H9 (cell line): ENCODE results near the gene KLHL21. TPM values are rescaled to one million over a fixed set of nuclear protein-coding genes. Genes with fewer than 3 reads are reported as not detected.
A peak's percentile ranks its signal among the peaks of the same experiment; 100 is the strongest.

Source experiments
- DNase-seq: peaks from one replicate; pipeline ENCODE4 v3.0.0-alpha.2; 2017
- H2AFZ ChIP-seq: one replicate; pipeline ENCODE4 v1.6.1; 2013; ENCODE audit warnings: mild to moderate bottlenecking, low read length, control low read depth, moderate library complexity
- H2AK5ac ChIP-seq: 2 replicates; pipeline ENCODE4 v1.6.1; 2013; ENCODE audit warnings: low read length, control low read depth, mixed read lengths; ENCODE audit not compliant: insufficient read length
- H2BK120ac ChIP-seq: one replicate; pipeline ENCODE4 v1.6.1; 2013; ENCODE audit warnings: low read depth, mild to moderate bottlenecking, low read length, control low read depth, inconsistent platforms; ENCODE audit not compliant: poor library complexity, severe bottlenecking
- H2BK12ac ChIP-seq: 2 replicates; pipeline ENCODE4 v1.6.1; 2013; ENCODE audit warnings: low read length, control low read depth, mixed read lengths, low read depth; ENCODE audit not compliant: insufficient read length
- H2BK15ac ChIP-seq: 2 replicates; pipeline ENCODE4 v1.6.1; 2013; ENCODE audit warnings: low read depth, low read length, control low read depth
- H2BK20ac ChIP-seq: one replicate; pipeline ENCODE4 v1.6.1; 2013; ENCODE audit warnings: low read depth, mild to moderate bottlenecking, low read length, control low read depth, inconsistent platforms; ENCODE audit not compliant: poor library complexity, severe bottlenecking
- H2BK5ac ChIP-seq: 2 replicates; pipeline ENCODE4 v1.6.1; 2013; ENCODE audit warnings: low read length, control low read depth, mixed read lengths; ENCODE audit not compliant: insufficient read length
- H3K14ac ChIP-seq: 2 replicates; pipeline ENCODE4 v1.6.1; 2013; ENCODE audit warnings: low read length, control low read depth; ENCODE audit not compliant: insufficient read depth
- H3K18ac ChIP-seq: 2 replicates; pipeline ENCODE4 v1.6.1; 2013; ENCODE audit warnings: low read depth, mild to moderate bottlenecking, mixed read lengths, low read length, control low read depth; ENCODE audit not compliant: insufficient read length
- H3K23ac ChIP-seq: 2 replicates; pipeline ENCODE4 v1.6.1; 2013; ENCODE audit warnings: low read length, control low read depth, mixed read lengths, low read depth; ENCODE audit not compliant: insufficient read length
- H3K23me2 ChIP-seq: 2 replicates; pipeline ENCODE4 v1.6.1; 2013; ENCODE audit warnings: low read depth, mild to moderate bottlenecking, mixed read lengths, low read length, control low read depth; ENCODE audit not compliant: insufficient read length, poor library complexity, severe bottlenecking
- H3K27ac ChIP-seq: 2 replicates; pipeline ENCODE4 v1.5.1; 2013; ENCODE audit warnings: low read length, control low read depth, mixed read lengths, low read depth; ENCODE audit not compliant: insufficient read length
- H3K27me3 ChIP-seq: 2 replicates; pipeline ENCODE4 v1.6.1; 2013; ENCODE audit warnings: low read length, control low read depth, inconsistent platforms; ENCODE audit not compliant: insufficient read depth
- H3K4ac ChIP-seq: 2 replicates; pipeline ENCODE4 v1.6.1; 2013; ENCODE audit warnings: low read depth, mild to moderate bottlenecking, control low read depth, inconsistent platforms, low read length, moderate library complexity
- H3K4me1 ChIP-seq: 2 replicates; pipeline ENCODE4 v1.6.1; 2013; ENCODE audit warnings: low read length, control low read depth, inconsistent platforms; ENCODE audit not compliant: insufficient read depth
- H3K4me2 ChIP-seq: 2 replicates; pipeline ENCODE4 v1.6.1; 2013; ENCODE audit warnings: low read length, control low read depth, mixed read lengths; ENCODE audit not compliant: insufficient read length, insufficient read depth
- H3K56ac ChIP-seq: 2 replicates; pipeline ENCODE4 v1.6.1; 2013; ENCODE audit warnings: low read depth, mild to moderate bottlenecking, mixed read lengths, low read length, control low read depth; ENCODE audit not compliant: insufficient read length
- H3K79me1 ChIP-seq: 2 replicates; pipeline ENCODE4 v1.6.1; 2013; ENCODE audit warnings: low read depth, mild to moderate bottlenecking, moderate library complexity, low read length, control low read depth, inconsistent platforms; ENCODE audit not compliant: insufficient read depth, poor library complexity, severe bottlenecking
- H3K79me2 ChIP-seq: 2 replicates; pipeline ENCODE4 v1.6.1; 2013; ENCODE audit warnings: low read length, control low read depth, inconsistent platforms; ENCODE audit not compliant: insufficient read depth
- H3K9ac ChIP-seq: 2 replicates; pipeline ENCODE4 v1.6.1; 2013; ENCODE audit warnings: low read length, control low read depth, mixed read lengths; ENCODE audit not compliant: insufficient read length; ENCODE audit errors: extremely low read depth
- H3K9me3 ChIP-seq: one replicate; pipeline ENCODE4 v1.6.1; 2013; ENCODE audit warnings: low read depth, low read length, inconsistent platforms; ENCODE audit not compliant: control insufficient read depth
- H3T11ph ChIP-seq: one replicate; pipeline ENCODE4 v1.6.1; 2013; ENCODE audit warnings: mild to moderate bottlenecking, low read length, control low read depth, inconsistent platforms
- H4K20me1 ChIP-seq: one replicate; pipeline ENCODE4 v1.6.1; 2013; ENCODE audit not compliant: control insufficient read depth, insufficient read length, insufficient read depth
- H4K5ac ChIP-seq: 2 replicates; pipeline ENCODE4 v1.6.1; 2013; ENCODE audit warnings: low read depth, mild to moderate bottlenecking, mixed read lengths, low read length, control low read depth; ENCODE audit not compliant: insufficient read length
- H4K8ac ChIP-seq: replicated peaks from 2 replicates; pipeline ENCODE4 v1.6.1; 2013; ENCODE audit warnings: low read length, control low read depth, mixed read lengths, low read depth; ENCODE audit not compliant: insufficient read length
- H4K91ac ChIP-seq: 2 replicates; pipeline ENCODE4 v1.6.1; 2013; ENCODE audit warnings: low read depth, mild to moderate bottlenecking, moderate library complexity, mixed read lengths, low read length, control low read depth; ENCODE audit not compliant: insufficient read length
- H3K27ac Mint-ChIP-seq, 3 experiments: 2 replicates in 2 of 3; 3 replicates in 1 of 3; pipeline ENCODE4 v1.8.0; 2020 to 2021; ENCODE audit warnings: mixed read lengths in 3 of 3, mild to moderate bottlenecking in 1 of 3, moderate library complexity in 1 of 3
- H3K27me3 Mint-ChIP-seq: 2 replicates; pipeline ENCODE4 v1.8.0; 2021; ENCODE audit warnings: low read depth, mild to moderate bottlenecking, moderate library complexity, mixed read lengths
- H3K36me3 Mint-ChIP-seq, 3 experiments: 2 replicates in 2 of 3; 3 replicates in 1 of 3; pipeline ENCODE4 v1.8.0; 2020 to 2021; ENCODE audit warnings: low read depth in 3 of 3, mixed read lengths in 3 of 3; ENCODE audit not compliant: insufficient read depth in 1 of 3
- H3K4me1 Mint-ChIP-seq, 2 experiments: 2 replicates each; pipeline ENCODE4 v1.8.0; 2020; ENCODE audit warnings: mixed read lengths in 2 of 2
- H3K4me3 Mint-ChIP-seq, 2 experiments: 2 replicates in 1 of 2; 3 replicates in 1 of 2; pipeline ENCODE4 v1.8.0; 2020 to 2021; ENCODE audit warnings: mild to moderate bottlenecking in 2 of 2, mixed read lengths in 2 of 2, moderate library complexity in 1 of 2
- H3K9me3 Mint-ChIP-seq, 2 experiments: 2 replicates in 1 of 2; 3 replicates in 1 of 2; pipeline ENCODE4 v1.8.0; 2020; ENCODE audit warnings: mild to moderate bottlenecking in 2 of 2, mixed read lengths in 2 of 2, moderate library complexity in 1 of 2
- CTCF ChIP-seq: fragments of 200-600 bp; sonication (generic); conservative IDR thresholded peaks from 3 replicates; pipeline ENCODE4 v1.8.0; 2021; ENCODE audit warnings: antibody characterized with exemption, mild to moderate bottlenecking
- WGBS: extraction: QIAGEN DNeasy Blood & Tissue Kit; methylation state at CpG from one replicate; pipeline ENCODE4 v1.1.7; 2013; ENCODE audit warnings: missing lambda C conversion rate, low lambda C conversion rate, mixed read lengths; ENCODE audit not compliant: insufficient read length; ENCODE audit errors: extremely low coverage; 5-methylcytosine and 5-hydroxymethylcytosine counted together
- total RNA-seq: library from RNA; stranded (reverse); gene quantifications from 2 replicates; pipeline ENCODE4 v1.2.1, GENCODE V29; 2021

KLHL21 gene
- total RNA-seq, 1 experiment from 2014 or later = 31.9 TPM

GRCh38 chr1:6554031-6554906 is 48.4 kb downstream of the KLHL21 start, which contains the start of gene NOL9:
Gene NOL9, minus strand, starts transcription at chr1:6554513. Its CDS starts 11 bp downstream, at chr1:6554502.
- Histone ChIP-seq H4K20me1 (no peaks in the 10 kb centered on the region), H3K4me1 (0 out of 2 replicates have a peak, but pooled peaks cover 2% of the 10 kb centered on the region), H3K56ac (no peak within 1 kb of the TSS), H2BK20ac (no peak within 1 kb of the TSS), H3K9me3 (no peaks in the 10 kb centered on the region), H3K4ac (no peak within 1 kb of the TSS), H2BK120ac (no peak within 1 kb of the TSS), H4K8ac (no peak within 1 kb of the TSS), H2AFZ (peak within 1 kb of the TSS; percentile 78), H4K5ac (no peak within 1 kb of the TSS), H3K23ac (no peak within 1 kb of the TSS), H3K9ac (peak within 1 kb of the TSS; percentile 81), H2BK12ac (no peak within 1 kb of the TSS), H3K18ac (no peak within 1 kb of the TSS), H3K27me3 (no peaks in the 10 kb centered on the region), H3K79me2 (peaks cover 7% of the 10 kb centered on the region; the same call in 1 of the 2 replicates), H2AK5ac (no peak within 1 kb of the TSS), H2BK15ac (no peak within 1 kb of the TSS), H3K4me2 (peak within 1 kb of the TSS; percentile 91), H3K27ac (no peak within 1 kb of the TSS), H3K14ac (peak within 1 kb of the TSS; percentile 84), H2BK5ac (no peak within 1 kb of the TSS), H4K91ac (no peak within 1 kb of the TSS), H3K23me2 (peaks cover 6% of the 10 kb centered on the region), H3K79me1 (peaks cover 6% of the 10 kb centered on the region), H3T11ph (no peak within 1 kb of the TSS)
- WGBS = no CpG with 5 or more reads among the region's 87 CpGs
- Mint-ChIP-seq H3K4me3 (peak within 1 kb of the TSS; percentile 80 to 90), H3K9me3 (no peaks in the 10 kb centered on the region), H3K27ac (0 out of 7 replicates have a peak within 1 kb of the TSS, but pooled peaks of 1 of the 3 experiments have one; percentile 64), H3K27me3 (no peaks in the 10 kb centered on the region), H3K36me3 (peaks cover 9 to 19% (median 16%) of the 10 kb centered on the region in 3 experiments; a peak in 6 of 7 replicates), H3K4me1 (peaks cover 9 to 12% of the 10 kb centered on the region in 2 experiments)
- peak; percentile 97 for TF ChIP-seq CTCF
- peak; percentile 96 for DNase-seq
